Keratinocyte (primary cell): ENCODE measurements around the gene SPTLC2.

Experiments used
- CTCF ChIP-seq, 3 experiments: IDR thresholded peaks in 1 of 3; conservative IDR thresholded peaks in 1 of 3; optimal IDR thresholded peaks in 1 of 3; 2 replicates in 2 of 3; 3 replicates in 1 of 3; pipeline versions ENCODE3 to v1.5.1; 2011; ENCODE audit warnings: low read length in 3 of 3, mild to moderate bottlenecking in 3 of 3, moderate library complexity in 2 of 3, control low read depth in 1 of 3, inconsistent platforms in 1 of 3; ENCODE audit not compliant: insufficient read depth in 2 of 3; ENCODE audit errors: extremely low read depth in 1 of 3
- EZH2 ChIP-seq: IDR thresholded peaks from one replicate; pipeline ENCODE4 v1.6.1; 2012; ENCODE audit warnings: inconsistent platforms, mild to moderate bottlenecking, low read length, moderate library complexity

GRCh38 chr14:77579065-77579464, 37.4 kb downstream of the SPTLC2 start:
- no peak for TF ChIP-seq CTCF (optimal IDR thresholded peaks at IDR 0.05 in 1 of 3, IDR thresholded peaks at IDR 0.05 in 1 of 3, conservative IDR thresholded peaks at IDR 0.05 in 1 of 3; ENCODE audit: extremely low read depth in 1 of 3, insufficient read depth in 2 of 3, low read length in 3 of 3)
- no peak for TF ChIP-seq EZH2
